Epidermal melanocyte (primary cell): ENCODE results near the gene DRAM2.
"Not testable (repeated sequence)": the region's sequence is repeated elsewhere in the genome, so short reads cannot be mapped to it uniquely, and the experiment has no call there.

Source experiments
- DNase-seq: peaks from one replicate; pipeline ENCODE4 v3.0.0; 2011; ENCODE audit warnings: low spot score; ENCODE audit not compliant: insufficient read length

DRAM2 gene

GRCh38 chr1:111142356-111142975 is 2.6 kb upstream of the DRAM2 start:
- DNase-seq = no peak

- DNase-seq = no peak
Measured at GRCh38 chr1:111141245-111142220, 1.6 kb upstream of the DRAM2 start.

GRCh38 chr1:111140680-111140967 is 731 bp upstream of the DRAM2 start:
- DNase-seq = peak; percentile 41

- DNase-seq = peak; percentile 22
Measured at GRCh38 chr1:111139324-111139955, 453 bp downstream of the DRAM2 start.

- DNase-seq = no peak
Measured at GRCh38 chr1:111133866-111134265, 6.0 kb downstream of the DRAM2 start.

GRCh38 chr1:111131693-111132092 is 8.2 kb downstream of the DRAM2 start:
- no peak for DNase-seq

GRCh38 chr1:111129376-111129775 is 10.5 kb downstream of the DRAM2 start:
- no peak for DNase-seq

GRCh38 chr1:111127923-111128643 is 11.8 kb downstream of the DRAM2 start:
- DNase-seq = no peak

GRCh38 chr1:111126354-111126753 is 13.5 kb downstream of the DRAM2 start:
- no peak for DNase-seq

GRCh38 chr1:111116496-111116895 is 23.4 kb downstream of the DRAM2 start:
- no peak for DNase-seq

- DNase-seq = no peak
Measured at GRCh38 chr1:111110197-111110899, 29.5 kb downstream of the DRAM2 start.

- no peak for DNase-seq
Measured at GRCh38 chr1:111104981-111105380, 34.9 kb downstream of the DRAM2 start.

GRCh38 chr1:111101854-111102642 is 37.8 kb downstream of the DRAM2 start:
- DNase-seq = no peak

- DNase-seq = no peak
Measured at GRCh38 chr1:111099289-111099688, 40.6 kb downstream of the DRAM2 start.

- no peak for DNase-seq
Measured at GRCh38 chr1:111097356-111098099, 42.4 kb downstream of the DRAM2 start.

- DNase-seq = not testable (repeated sequence)
Measured at GRCh38 chr1:111095421-111095820, 44.5 kb downstream of the DRAM2 start.

- no peak for DNase-seq
Measured at GRCh38 chr1:111089638-111090037, 50.3 kb downstream of the DRAM2 start.

GRCh38 chr1:111085676-111086075 is 54.2 kb downstream of the DRAM2 start:
- no peak for DNase-seq

- DNase-seq = no peak
Measured at GRCh38 chr1:111084999-111085398, 54.9 kb downstream of the DRAM2 start.
